Natural killer cell treated with Interleukin-12 subunit alpha and Interleukin-12 subunit beta and Interleukin-15 and Interleukin-18, amount 100 ng/mL, for 72 hours (primary cell): ENCODE data around the gene ANKLE1. TPM values are rescaled to one million over a fixed set of nuclear protein-coding genes. Genes with fewer than 3 reads are reported as not detected.

Experiments
- ATAC-seq, 2 donors: fragments of 150-1000 bp; cut with Tn5 transposase in 1 of 2; sonication (Bioruptor Pico), chemical (Tn5 transposase) in 1 of 2; 2 replicates each; pipeline ENCODE4 v1.10.0; 2021
- DNase-seq: peaks from one replicate; pipeline ENCODE4 v3.0.0; 2022; ENCODE audit warnings: low spot score
- H3K27ac Mint-ChIP-seq, 2 donors: 1 replicate in 1 of 2; 2 replicates in 1 of 2; pipeline ENCODE4 v1.8.0; 2022; ENCODE audit warnings: mixed read lengths in 2 of 2, mild to moderate bottlenecking in 1 of 2, moderate library complexity in 1 of 2
- H3K27me3 Mint-ChIP-seq, 2 donors: 1 replicate in 1 of 2; 2 replicates in 1 of 2; pipeline ENCODE4 v1.8.0; 2022; ENCODE audit warnings: mixed read lengths in 2 of 2
- H3K36me3 Mint-ChIP-seq: one replicate; pipeline ENCODE4 v1.8.0; 2022; ENCODE audit warnings: mixed read lengths
- H3K4me1 Mint-ChIP-seq, 2 donors: 1 replicate in 1 of 2; 2 replicates in 1 of 2; pipeline ENCODE4 v1.8.0; 2022; ENCODE audit warnings: low read depth in 2 of 2, mixed read lengths in 2 of 2, mild to moderate bottlenecking in 1 of 2
- H3K4me3 Mint-ChIP-seq: one replicate; pipeline ENCODE4 v1.8.0; 2022; ENCODE audit warnings: mixed read lengths
- H3K9me3 Mint-ChIP-seq: 2 replicates; pipeline ENCODE4 v1.8.0; 2022; ENCODE audit warnings: mixed read lengths
- total RNA-seq, 2 donors: library from RNA; stranded (reverse); gene quantifications; one replicate each; pipeline ENCODE4 v1.2.3, GENCODE V29; 2022

ANKLE1 gene
- total RNA-seq, 2 donors from 2014 or later: 2.0 to 34.6 TPM

GRCh38 chr19:17300992-17301619, 19.4 kb downstream of the ANKLE1 start:
- ATAC-seq (no peak), DNase-seq (no peak)
- no peaks in the 10 kb centered on the region for H3K9me3 Mint-ChIP-seq
- H3K27ac Mint-ChIP-seq: no peak overlapping the region
- peak overlapping the region; percentile 62 for H3K4me3 Mint-ChIP-seq
- no peaks in the 10 kb centered on the region for H3K36me3 Mint-ChIP-seq
- no peaks in the 10 kb centered on the region for H3K27me3 Mint-ChIP-seq
- peaks cover 15 to 20% of the 10 kb centered on the region in 2 donors for H3K4me1 Mint-ChIP-seq

- Mint-ChIP-seq H3K27me3 (no peaks in the 10 kb centered on the region), H3K27ac (peak overlapping the region in 1 of 2 donors; percentile 17), H3K36me3 (no peaks in the 10 kb centered on the region), H3K9me3 (no peaks in the 10 kb centered on the region), H3K4me3 (peak overlapping the region; percentile 55), H3K4me1 (peaks cover 17 to 21% of the 10 kb centered on the region in 2 donors)
- DNase-seq (no peak), ATAC-seq (no peak)
These were observed 20.9 kb downstream of the ANKLE1 start for GRCh38 chr19:17302391-17303166.

GRCh38 chr19:17303167-17303939, 21.7 kb downstream of the ANKLE1 start, which contains the start of gene ABHD8:
TSS of gene ABHD8 (minus strand) at chr19:17303425. CDS start at chr19:17301616, 1,809 bp downstream.
- H3K36me3 Mint-ChIP-seq: no peaks in the 10 kb centered on the region
- ATAC-seq (peak; percentile 84 to 88), DNase-seq (peak; percentile 97)
- peak within 1 kb of the TSS; percentile 65 for H3K4me3 Mint-ChIP-seq
- no peaks in the 10 kb centered on the region for H3K27me3 Mint-ChIP-seq
- no peaks in the 10 kb centered on the region for H3K9me3 Mint-ChIP-seq
- peak within 1 kb of the TSS; percentile 48 to 82 for H3K27ac Mint-ChIP-seq
- H3K4me1 Mint-ChIP-seq: peaks cover 22 to 26% of the 10 kb centered on the region in 2 donors

GRCh38 chr19:17303940-17304267, 22.2 kb downstream of the ANKLE1 start:
- Mint-ChIP-seq H3K4me1 (peaks cover 24 to 26% of the 10 kb centered on the region in 2 donors), H3K27ac (peak overlapping the region; percentile 48 to 82), H3K27me3 (no peaks in the 10 kb centered on the region), H3K36me3 (no peaks in the 10 kb centered on the region), H3K4me3 (peak overlapping the region; percentile 65), H3K9me3 (no peaks in the 10 kb centered on the region)
- DNase-seq: no peak
- ATAC-seq: no peak

GRCh38 chr19:17304386-17305215, 22.9 kb downstream of the ANKLE1 start:
- H3K4me1 Mint-ChIP-seq: peaks cover 30 to 32% of the 10 kb centered on the region in 2 donors
- H3K27me3 Mint-ChIP-seq: no peaks in the 10 kb centered on the region
- H3K36me3 Mint-ChIP-seq: no peaks in the 10 kb centered on the region
- ATAC-seq: no peak
- peak overlapping the region; percentile 72 to 82 for H3K27ac Mint-ChIP-seq
- H3K9me3 Mint-ChIP-seq: no peaks in the 10 kb centered on the region
- no peak for DNase-seq
- peak overlapping the region; percentile 78 for H3K4me3 Mint-ChIP-seq

GRCh38 chr19:17305216-17305516, 23.5 kb downstream of the ANKLE1 start:
- no peak for DNase-seq
- Mint-ChIP-seq H3K4me3 (peak overlapping the region; percentile 78), H3K36me3 (no peaks in the 10 kb centered on the region), H3K27me3 (no peaks in the 10 kb centered on the region), H3K27ac (peak overlapping the region; percentile 72 to 82), H3K4me1 (peaks cover 33 to 34% of the 10 kb centered on the region in 2 donors), H3K9me3 (no peaks in the 10 kb centered on the region)
- ATAC-seq: no peak

GRCh38 chr19:17305517-17306284, 24.0 kb downstream of the ANKLE1 start, which contains the start of gene MRPL34:
TSS of gene MRPL34 (plus strand) at chr19:17305872. CDS start at chr19:17305893, 21 bp downstream.
- DNase-seq: peak; percentile 97
- Mint-ChIP-seq H3K4me3 (peak within 1 kb of the TSS; percentile 78), H3K27ac (peak within 1 kb of the TSS; percentile 72 to 82), H3K4me1 (peaks cover 38% of the 10 kb centered on the region in 2 donors), H3K9me3 (no peaks in the 10 kb centered on the region), H3K27me3 (no peaks in the 10 kb centered on the region), H3K36me3 (no peaks in the 10 kb centered on the region)
- peak; percentile 81 to 84 for ATAC-seq

- Mint-ChIP-seq H3K27ac (peak overlapping the region in 1 of 2 donors; percentile 82), H3K9me3 (no peaks in the 10 kb centered on the region), H3K27me3 (no peaks in the 10 kb centered on the region), H3K4me1 (peaks cover 40% of the 10 kb centered on the region in 2 donors), H3K36me3 (no peaks in the 10 kb centered on the region), H3K4me3 (peak overlapping the region; percentile 78)
- DNase-seq (no peak), ATAC-seq (no peak)
These were observed 24.6 kb downstream of the ANKLE1 start for GRCh38 chr19:17306285-17306714.

GRCh38 chr19:17307876-17308377, 26.2 kb downstream of the ANKLE1 start:
- Mint-ChIP-seq H3K9me3 (no peaks in the 10 kb centered on the region), H3K27ac (peak overlapping the region; percentile 15 to 30)
- no peak for ATAC-seq

GRCh38 chr19:17309198-17309964, 27.7 kb downstream of the ANKLE1 start, which contains the start of gene DDA1:
TSS of gene DDA1 (plus strand) at chr19:17309563. CDS start at chr19:17309655, 92 bp downstream.
- Mint-ChIP-seq H3K9me3 (no peaks in the 10 kb centered on the region), H3K4me3 (peak within 1 kb of the TSS; percentile 99), H3K4me1 (peaks cover 31 to 39% of the 10 kb centered on the region in 2 donors), H3K27ac (peak within 1 kb of the TSS; percentile 81 to 95), H3K27me3 (no peaks in the 10 kb centered on the region), H3K36me3 (no peaks in the 10 kb centered on the region)
- DNase-seq (peak; percentile 100), ATAC-seq (peak; percentile 90 to 92)

More at GRCh38 chr19:17307876-17308377, 26.2 kb downstream of the ANKLE1 start:
- H3K4me3 Mint-ChIP-seq: peak overlapping the region; percentile 49
- no peaks in the 10 kb centered on the region for H3K27me3 Mint-ChIP-seq
- H3K4me1 Mint-ChIP-seq: peaks cover 39% of the 10 kb centered on the region in 2 donors
- DNase-seq: no peak
- no peaks in the 10 kb centered on the region for H3K36me3 Mint-ChIP-seq

- H3K9me3 Mint-ChIP-seq: no peaks in the 10 kb centered on the region
- H3K27me3 Mint-ChIP-seq: no peaks in the 10 kb centered on the region
- ATAC-seq: no peak
- H3K27ac Mint-ChIP-seq: peak overlapping the region; percentile 81 to 95
- DNase-seq: no peak
- H3K4me3 Mint-ChIP-seq: peak overlapping the region; percentile 99
- no peaks in the 10 kb centered on the region for H3K36me3 Mint-ChIP-seq
- H3K4me1 Mint-ChIP-seq: peaks cover 27 to 35% of the 10 kb centered on the region in 2 donors
These were observed 28.3 kb downstream of the ANKLE1 start for GRCh38 chr19:17309965-17310461.
